Endothelial cell of umbilical vein (primary cell): Measurements from ENCODE around the gene CHMP1B. TPM values are rescaled to one million over a fixed set of nuclear protein-coding genes. Genes with fewer than 3 reads are reported as not detected.

Experiments
- BruUV-seq: library from RNA; stranded (reverse); fragments of 400-500 nt; replicated peaks from 2 replicates; lab custom pipeline; 2021; lab: Mats Ljungman, UMichigan
- CTCF ChIA-PET: fragments of 300-600, 350-600 bp; sonication (Branson Sonifier 250); formaldehyde crosslinking; loops from one replicate; lab custom pipeline; 2021; ENCODE audit warnings: antibody characterized with exemption, inconsistent platforms; lab: Charles Lee
- POLR2A ChIA-PET: fragments of 300-600, 350-600 bp; sonication (Branson Sonifier 250); formaldehyde crosslinking; loops from one replicate; lab custom pipeline; 2021; ENCODE audit warnings: antibody characterized with exemption, inconsistent platforms; lab: Charles Lee
- DNase-seq: peaks from one replicate; pipeline ENCODE4 v3.0.0-alpha.2; 2011; ENCODE audit warnings: low read depth, low spot score
- FAIRE-seq: peaks from 2 replicates; lab custom pipeline; 2011; peaks lifted over from hg19 to GRCh38; lab: Jason Lieb, UNC
- H2AFZ ChIP-seq: 2 replicates; pipeline ENCODE4 v1.6.0; 2012; ENCODE audit warnings: low read depth, low read length, control low read depth, inconsistent platforms
- H3K27ac ChIP-seq: 2 replicates; pipeline ENCODE4 v1.5.1; 2011; ENCODE audit warnings: low read depth, mild to moderate bottlenecking, control low read depth, low read length, moderate library complexity; ENCODE audit not compliant: insufficient read depth
- H3K27me3 ChIP-seq, 2 experiments: 2 replicates each; pipeline versions ENCODE4 v1.6.0 to v1.6.1; 2011; ENCODE audit warnings: low read length in 2 of 2, mixed read lengths in 1 of 2; ENCODE audit not compliant: control insufficient read depth in 2 of 2, insufficient read depth in 2 of 2
- H3K36me3 ChIP-seq, 2 experiments: 2 replicates in 1 of 2; 3 replicates in 1 of 2; pipeline ENCODE4 v1.5.1; 2011; ENCODE audit warnings: low read length in 2 of 2, mild to moderate bottlenecking in 1 of 2, moderate library complexity in 1 of 2; ENCODE audit not compliant: control insufficient read depth in 2 of 2, insufficient read depth in 2 of 2; ENCODE audit errors: extremely low read depth in 1 of 2
- H3K4me1 ChIP-seq: 3 replicates; pipeline ENCODE4 v1.5.1; 2011; ENCODE audit warnings: mild to moderate bottlenecking, low read length; ENCODE audit not compliant: control insufficient read depth, insufficient read depth; ENCODE audit errors: extremely low read depth
- H3K4me2 ChIP-seq: 2 replicates; pipeline ENCODE4 v1.6.1; 2011; ENCODE audit warnings: low read length, control low read depth, mixed read lengths; ENCODE audit not compliant: insufficient read depth
- H3K4me3 ChIP-seq, 3 experiments: fragments of 200-600 bp in 1 of 3; sonication (generic), shearing (Covaris generic) in 1 of 3; replicated peaks in 1 of 3; 2 replicates each; pipeline ENCODE4 v1.5.1; 2011 to 2016; ENCODE audit warnings: control low read depth in 3 of 3, low read length in 3 of 3, mild to moderate bottlenecking in 2 of 3, inconsistent platforms in 1 of 3, low read depth in 1 of 3, moderate library complexity in 1 of 3; ENCODE audit not compliant: insufficient read depth in 1 of 3
- H3K79me2 ChIP-seq: 2 replicates; pipeline ENCODE4 v1.6.0; 2012; ENCODE audit warnings: low read length, inconsistent platforms; ENCODE audit not compliant: control insufficient read depth, insufficient read depth
- H3K9ac ChIP-seq: replicated peaks from 2 replicates; pipeline ENCODE3; 2011; ENCODE audit warnings: low read length, control low read depth; ENCODE audit not compliant: insufficient read depth; ENCODE audit errors: extremely low read depth
- H3K9me1 ChIP-seq: replicated peaks from 3 replicates; pipeline ENCODE4 v1.6.0; 2011; ENCODE audit warnings: mild to moderate bottlenecking, low read length; ENCODE audit not compliant: control insufficient read depth, insufficient read depth; ENCODE audit errors: extremely low read depth
- H3K9me3 ChIP-seq: replicated peaks from 2 replicates; pipeline ENCODE4 v1.5.1; 2012; ENCODE audit warnings: low read length, inconsistent platforms; ENCODE audit not compliant: control insufficient read depth, insufficient read depth
- H4K20me1 ChIP-seq: replicated peaks from 2 replicates; pipeline ENCODE3; 2011; ENCODE audit warnings: mild to moderate bottlenecking, low read length; ENCODE audit not compliant: control insufficient read depth, insufficient read depth; ENCODE audit errors: extremely low read depth
- EZH2 ChIP-seq: IDR thresholded peaks from 2 replicates; pipeline ENCODE4 v1.6.1; 2012; ENCODE audit warnings: borderline replicate concordance, low read depth, mild to moderate bottlenecking, moderate library complexity, low read length, inconsistent platforms; ENCODE audit not compliant: severe bottlenecking
- FOS ChIP-seq: IDR thresholded peaks from 2 replicates; pipeline ENCODE4 v1.6.1; 2011; ENCODE audit warnings: mild to moderate bottlenecking, low read length, moderate library complexity, borderline replicate concordance; ENCODE audit not compliant: insufficient read depth
- GATA2 ChIP-seq: IDR thresholded peaks from 2 replicates; pipeline ENCODE4 v1.7.0; 2011; ENCODE audit warnings: low read depth, mild to moderate bottlenecking, moderate library complexity, mixed read lengths, low read length; ENCODE audit not compliant: insufficient read length, insufficient read depth
- JUN ChIP-seq: IDR thresholded peaks from 2 replicates; pipeline ENCODE4 v1.6.1; 2011; ENCODE audit warnings: borderline replicate concordance, low read depth; ENCODE audit not compliant: insufficient read length, insufficient read depth
- MYC ChIP-seq: IDR thresholded peaks from one replicate; pipeline ENCODE4 v1.6.1; 2011; ENCODE audit warnings: mild to moderate bottlenecking, low read depth, low read length
- POLR2A ChIP-seq: IDR thresholded peaks from 2 replicates; pipeline ENCODE4 v1.6.1; 2012; ENCODE audit warnings: low read depth, mild to moderate bottlenecking, control low read depth, low read length
- POLR2AphosphoS5 ChIP-seq: IDR thresholded peaks from 2 replicates; pipeline ENCODE4 v1.6.1; 2012; ENCODE audit warnings: low read depth, mild to moderate bottlenecking, control low read depth, low read length, moderate library complexity; ENCODE audit not compliant: insufficient read depth
- dilution Hi-C: fragments of 300-500 bp; cut with MboI; formaldehyde crosslinking; loops from one replicate; pipeline ENCODE4 v1.15.0; 2019; ENCODE audit warnings: low sequenced_read_pairs; ENCODE audit not compliant: extremely low pct_ligation_motif_present
- intact Hi-C: fragments of 100-400 bp; cut with micrococcal nuclease; formaldehyde crosslinking; loops from one replicate; pipeline ENCODE4 v1.10.0; 2022
- polyA plus RNA-seq, 4 experiments: library from polyadenylated mRNA; depleted of rRNA in 3 of 4; stranded (reverse) in 3 of 4; unstranded in 1 of 4; fragments of >200 nt; gene quantifications; 2 replicates each; pipeline versions ENCODE4 v1.2.1 to v1.2.3, GENCODE V29; 2011 to 2012; ENCODE audit warnings: missing spikeins in 1 of 4
- total RNA-seq: library from RNA; stranded (reverse); gene quantifications from 2 replicates; pipeline ENCODE4 v1.2.3, GENCODE V29; 2021
- TF ChIP-seq, protein P1 (sequence below), 2 donors: IDR thresholded peaks; 1 replicate in 1 of 2; 2 replicates in 1 of 2; pipeline ENCODE4 v1.5.1; 2011; ENCODE audit warnings: low read length in 2 of 2, mild to moderate bottlenecking in 2 of 2, moderate library complexity in 2 of 2, control low read depth in 1 of 2, inconsistent platforms in 1 of 2, low read depth in 1 of 2; ENCODE audit not compliant: insufficient read depth in 1 of 2; ENCODE audit errors: extremely low read depth in 1 of 2
- TF ChIP-seq, protein P2 (sequence below): IDR thresholded peaks from 2 replicates; pipeline ENCODE4 v1.6.1; 2011; ENCODE audit not compliant: insufficient read depth, insufficient read length

CHMP1B gene
- total and polyA plus RNA-seq, 2 donors (not counting 3 experiments of a cell fraction or from before 2014, with no cell fraction given), result 24.0 to 27.0 TPM

DNA sequence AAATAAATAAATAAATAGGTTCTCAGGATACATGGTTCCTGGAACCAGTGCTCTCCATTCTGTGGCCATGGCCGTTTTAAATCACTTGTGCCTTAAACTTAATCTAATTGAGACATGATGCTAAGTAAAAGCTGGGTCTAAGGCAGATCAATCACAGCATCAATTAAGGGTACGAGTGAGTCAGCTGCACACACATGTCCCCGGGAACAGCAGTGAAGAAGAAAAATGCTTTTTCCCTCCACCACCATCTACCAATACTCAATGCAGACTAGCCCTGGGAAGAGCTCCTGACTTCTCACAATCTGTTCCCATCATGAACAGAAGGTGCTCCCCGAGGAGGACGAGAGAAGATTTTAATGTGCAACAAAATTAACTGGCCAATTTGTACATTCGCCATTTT lies 6.8 kb upstream of the CHMP1B start:
- dilution Hi-C loops (no loop called here), intact Hi-C loops (no loop called here)
- Histone ChIP-seq H4K20me1 (no peaks in the 10 kb centered on the region), H3K36me3 (no peaks in the 10 kb centered on the region), H3K27ac (no peak overlapping the region), H3K9me1 (no peaks in the 10 kb centered on the region), H3K9me3 (no peaks in the 10 kb centered on the region), H3K9ac (no peak overlapping the region), H3K79me2 (no peaks in the 10 kb centered on the region), H3K27me3 (peaks cover 0 to 5% of the 10 kb centered on the region in 2 experiments), H3K4me3 (no peak overlapping the region), H3K4me2 (no peak overlapping the region), H2AFZ (no peak overlapping the region), H3K4me1 (no peaks in the 10 kb centered on the region)
- DNase-seq (no peak), FAIRE-seq (no peak)
- TF ChIP-seq JUN, result no peak
- TF ChIP-seq, protein P1, sequence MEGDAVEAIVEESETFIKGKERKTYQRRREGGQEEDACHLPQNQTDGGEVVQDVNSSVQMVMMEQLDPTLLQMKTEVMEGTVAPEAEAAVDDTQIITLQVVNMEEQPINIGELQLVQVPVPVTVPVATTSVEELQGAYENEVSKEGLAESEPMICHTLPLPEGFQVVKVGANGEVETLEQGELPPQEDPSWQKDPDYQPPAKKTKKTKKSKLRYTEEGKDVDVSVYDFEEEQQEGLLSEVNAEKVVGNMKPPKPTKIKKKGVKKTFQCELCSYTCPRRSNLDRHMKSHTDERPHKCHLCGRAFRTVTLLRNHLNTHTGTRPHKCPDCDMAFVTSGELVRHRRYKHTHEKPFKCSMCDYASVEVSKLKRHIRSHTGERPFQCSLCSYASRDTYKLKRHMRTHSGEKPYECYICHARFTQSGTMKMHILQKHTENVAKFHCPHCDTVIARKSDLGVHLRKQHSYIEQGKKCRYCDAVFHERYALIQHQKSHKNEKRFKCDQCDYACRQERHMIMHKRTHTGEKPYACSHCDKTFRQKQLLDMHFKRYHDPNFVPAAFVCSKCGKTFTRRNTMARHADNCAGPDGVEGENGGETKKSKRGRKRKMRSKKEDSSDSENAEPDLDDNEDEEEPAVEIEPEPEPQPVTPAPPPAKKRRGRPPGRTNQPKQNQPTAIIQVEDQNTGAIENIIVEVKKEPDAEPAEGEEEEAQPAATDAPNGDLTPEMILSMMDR (IDR thresholded peaks at IDR 0.05; ENCODE audit: extremely low read depth in 1 of 2, insufficient read depth in 1 of 2, low read depth in 1 of 2, low read length in 2 of 2), result no peak
- no peak for TF ChIP-seq GATA2
- no peak for TF ChIP-seq EZH2
- TF ChIP-seq, protein P2, sequence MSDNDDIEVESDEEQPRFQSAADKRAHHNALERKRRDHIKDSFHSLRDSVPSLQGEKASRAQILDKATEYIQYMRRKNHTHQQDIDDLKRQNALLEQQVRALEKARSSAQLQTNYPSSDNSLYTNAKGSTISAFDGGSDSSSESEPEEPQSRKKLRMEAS, result no peak
- no peak for TF ChIP-seq POLR2A
- TF ChIP-seq POLR2AphosphoS5, result no peak
- TF ChIP-seq MYC, result no peak
- no peak for TF ChIP-seq FOS
- POLR2A ChIA-PET, result no interaction called here
- CTCF ChIA-PET, result interaction anchor here (1.4 kb wide), 1 partner anchor 9 kb away, joined by 6 read pairs; no protein-coding TSS in a partner anchor
- BruUV-seq, result no TSS peak
